GM12892 (cell line): Measurements from ENCODE around the gene PLXNC1.

Source experiments
- POLR2A ChIP-seq: IDR thresholded peaks from 2 replicates; pipeline ENCODE4 v1.6.1; 2011; ENCODE audit warnings: low read depth, low read length, control low read depth
- TAF1 ChIP-seq: IDR thresholded peaks from 2 replicates; pipeline ENCODE4 v1.6.1; 2011; ENCODE audit warnings: low read depth, mild to moderate bottlenecking, control low read depth, low read length, borderline replicate concordance

DNA sequence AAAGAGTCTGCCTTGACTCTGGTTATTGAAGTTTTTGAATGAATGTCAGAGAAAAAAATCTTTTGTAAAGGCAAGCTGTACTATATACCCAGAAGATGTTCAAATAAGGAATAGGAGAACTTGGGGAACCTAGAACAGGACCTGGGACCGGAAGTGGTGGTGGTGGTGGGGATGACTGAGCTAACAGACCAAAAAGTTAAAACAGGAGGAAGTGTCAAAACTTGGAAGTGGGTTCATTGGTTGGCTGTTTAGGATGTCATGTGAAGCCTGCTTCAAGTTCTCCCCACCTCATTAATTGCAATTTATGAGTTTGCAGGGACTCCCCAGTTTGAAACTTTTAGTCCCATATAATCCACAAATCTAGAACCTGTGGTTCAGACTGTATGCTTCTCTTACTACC is 26.2 kb downstream of the PLXNC1 start:
- no peak for TF ChIP-seq POLR2A
- no peak for TF ChIP-seq TAF1
